HG02973 (cell line): ENCODE data around the gene POU2F1.

Experiments
- ATAC-seq: cut with Tn5 transposase; IDR thresholded peaks from one replicate; pipeline ENCODE4 v1.9.1; 2021; ENCODE audit warnings: moderate library complexity; ENCODE audit not compliant: unreplicated experiment

Gene POU2F1

GRCh38 chr1:167357305-167357704, 136.6 kb downstream of the POU2F1 start:
- ATAC-seq = no peak

DNA sequence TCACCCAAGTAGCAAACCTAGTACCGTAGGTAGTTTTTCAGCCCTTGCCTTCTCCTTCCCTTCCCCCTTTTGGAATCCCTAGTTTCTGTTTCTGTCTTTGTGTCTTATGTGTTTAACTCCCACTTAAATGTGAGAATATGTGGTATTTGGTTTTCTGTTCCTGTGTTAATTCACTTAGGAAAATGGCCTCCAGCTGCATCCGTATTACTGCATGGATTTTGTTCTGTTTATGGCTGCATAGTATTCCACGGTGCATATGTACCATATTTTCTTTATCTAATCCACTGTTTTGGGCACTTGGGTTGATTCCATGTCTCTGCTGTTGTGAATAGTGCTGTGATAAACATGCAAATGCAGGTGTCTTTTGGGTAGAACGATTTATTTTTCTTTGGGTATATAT, 138.6 kb downstream of the POU2F1 start:
- no peak for ATAC-seq

DNA sequence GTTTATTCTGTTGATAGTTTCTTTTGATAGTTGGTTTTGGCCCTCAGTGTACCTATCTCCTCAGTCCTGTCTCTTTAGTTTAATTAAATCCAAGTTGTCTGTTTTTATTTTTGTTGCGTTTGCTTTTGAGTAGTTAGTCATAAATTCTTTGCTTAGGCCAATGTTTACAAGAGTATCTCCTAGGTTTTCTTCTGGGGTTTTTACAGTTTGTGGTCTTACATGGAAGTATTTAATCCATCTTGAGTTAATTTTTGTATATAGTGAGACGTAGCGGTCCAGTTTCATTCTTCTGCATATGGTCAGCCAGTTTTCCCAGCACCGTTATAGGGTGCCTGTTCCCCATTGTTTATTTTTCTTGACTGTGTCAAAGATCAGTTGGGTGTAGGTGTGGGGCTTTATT, 139.4 kb downstream of the POU2F1 start:
- no peak for ATAC-seq

GRCh38 chr1:167362638-167363037, 142.0 kb downstream of the POU2F1 start:
- no peak for ATAC-seq

- no peak for ATAC-seq
Observed at GRCh38 chr1:167364826-167365225, 144.1 kb downstream of the POU2F1 start.

- ATAC-seq = no peak
Observed at GRCh38 chr1:167365360-167365759, 144.7 kb downstream of the POU2F1 start.

DNA sequence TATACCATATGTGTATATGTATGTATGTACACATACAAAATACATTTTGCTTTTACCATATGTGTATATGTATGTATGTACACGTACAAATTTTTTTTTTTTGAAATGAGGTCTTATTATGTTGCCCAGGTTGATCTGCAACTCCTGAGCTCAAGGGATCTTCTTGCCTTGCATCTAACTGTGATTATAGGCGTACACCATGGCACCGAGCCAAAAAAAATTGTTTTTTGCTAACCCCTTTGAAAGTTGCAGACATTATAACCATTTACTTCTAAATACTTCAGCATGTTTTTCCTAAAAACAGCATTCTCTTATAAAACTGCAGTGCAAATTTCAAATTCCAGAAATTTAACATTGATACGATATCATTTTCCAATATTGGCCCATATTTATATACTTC, 147.0 kb downstream of the POU2F1 start:
- ATAC-seq = no peak

- ATAC-seq = no peak
Observed at GRCh38 chr1:167369175-167369574, 148.5 kb downstream of the POU2F1 start.

- no peak for ATAC-seq
Observed at GRCh38 chr1:167369933-167370332, 149.2 kb downstream of the POU2F1 start.

DNA sequence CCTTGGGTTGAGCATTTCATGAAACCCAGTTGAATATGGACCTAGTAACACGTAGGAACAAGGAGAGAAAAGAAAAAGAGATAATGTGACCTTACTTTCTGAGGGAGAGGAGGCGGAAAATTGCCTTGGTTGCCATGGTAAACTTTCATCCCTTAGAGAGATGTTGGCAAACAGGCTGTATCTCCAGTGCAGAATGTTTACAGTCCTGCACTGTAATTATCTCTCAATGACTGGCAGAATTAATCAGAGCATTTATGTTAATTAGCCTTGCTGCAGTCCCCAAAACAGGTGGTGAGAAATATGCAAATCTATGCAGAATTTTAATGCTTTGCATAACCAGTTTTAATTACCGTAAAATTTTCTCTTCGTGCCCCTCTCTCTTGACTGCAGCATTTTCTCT, 150.3 kb downstream of the POU2F1 start:
- no peak for ATAC-seq

- ATAC-seq = no peak
Observed at GRCh38 chr1:167373398-167373797, 152.7 kb downstream of the POU2F1 start.

GRCh38 chr1:167373986-167374385, 153.3 kb downstream of the POU2F1 start:
- ATAC-seq = no peak

DNA sequence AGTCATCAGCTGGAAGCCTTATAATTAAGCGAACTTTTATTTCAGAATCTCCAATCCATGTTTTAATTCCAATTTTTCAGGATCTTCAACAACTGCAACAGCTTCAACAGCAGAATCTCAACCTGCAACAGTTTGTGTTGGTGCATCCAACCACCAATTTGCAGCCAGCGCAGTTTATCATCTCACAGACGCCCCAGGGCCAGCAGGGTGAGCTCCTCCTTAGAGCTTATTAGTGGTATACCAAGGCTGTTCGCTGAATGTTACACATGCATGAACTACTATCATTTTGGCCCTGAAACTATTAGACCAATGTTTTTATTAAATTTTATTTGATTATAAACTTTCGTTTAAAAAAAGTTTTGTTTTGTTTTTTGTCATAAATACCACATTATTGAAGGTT, 155.3 kb downstream of the POU2F1 start:
- ATAC-seq = no peak

DNA sequence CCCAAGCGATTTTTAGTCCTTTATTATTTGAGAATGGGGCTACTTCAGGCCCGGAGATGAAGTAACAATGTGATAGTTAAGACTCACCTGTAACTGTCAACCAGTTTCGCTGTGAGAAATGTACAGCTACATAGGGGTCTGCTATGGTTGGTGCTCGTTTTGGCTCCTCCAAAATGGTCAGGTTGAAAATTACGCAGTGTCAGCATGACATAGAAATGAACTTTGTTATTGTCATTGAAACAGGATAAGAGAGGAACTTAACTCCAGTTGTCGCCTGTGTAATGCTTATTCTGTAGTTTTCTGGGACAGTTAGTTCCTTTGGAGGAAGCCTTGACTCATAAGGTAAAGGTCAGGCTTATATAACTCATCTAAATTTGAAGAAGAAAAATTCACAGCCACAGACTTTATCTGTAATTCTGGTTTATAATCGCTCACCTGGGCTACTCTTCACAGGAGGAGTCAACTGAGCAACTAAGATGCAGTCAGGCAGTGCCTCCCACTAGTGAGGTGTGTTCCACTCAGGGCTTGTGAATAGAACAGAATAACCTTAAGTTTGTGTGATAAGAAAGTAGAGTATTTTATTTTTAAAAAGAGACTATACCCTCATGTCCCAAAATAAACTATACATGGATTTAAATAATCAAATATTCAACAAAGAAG, 166.7 kb downstream of the POU2F1 start:
- no peak for ATAC-seq

GRCh38 chr1:167388976-167389375, 168.3 kb downstream of the POU2F1 start:
- no peak for ATAC-seq

DNA sequence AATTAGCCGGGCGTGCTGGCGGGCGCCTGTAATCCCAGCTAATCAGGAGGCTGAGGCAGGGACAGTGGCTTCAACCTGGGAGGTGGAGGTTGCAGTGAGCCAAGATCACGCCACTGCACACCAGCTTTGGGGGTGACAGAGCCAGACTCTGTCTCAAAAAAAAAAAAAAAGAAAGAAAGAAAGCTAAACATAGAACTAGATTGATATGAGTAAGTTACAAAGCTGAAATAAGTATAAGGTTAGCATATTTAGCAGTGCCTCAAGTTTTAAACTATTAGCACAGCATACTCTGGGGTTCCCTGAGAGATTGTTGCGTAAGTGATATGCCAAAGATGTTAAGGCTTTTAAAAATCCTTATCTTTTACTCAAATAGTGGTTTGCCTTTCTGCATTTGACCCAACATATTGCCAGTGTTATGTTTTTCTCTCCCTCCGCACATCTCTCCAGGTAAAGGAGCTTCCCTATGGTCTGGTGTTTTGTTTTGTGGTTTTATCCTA, 171.6 kb downstream of the POU2F1 start:
- ATAC-seq = no peak

- ATAC-seq = no peak
Observed at GRCh38 chr1:167400359-167400953, 179.8 kb downstream of the POU2F1 start.

GRCh38 chr1:167401260-167401873, 180.7 kb downstream of the POU2F1 start:
- ATAC-seq = no peak

DNA sequence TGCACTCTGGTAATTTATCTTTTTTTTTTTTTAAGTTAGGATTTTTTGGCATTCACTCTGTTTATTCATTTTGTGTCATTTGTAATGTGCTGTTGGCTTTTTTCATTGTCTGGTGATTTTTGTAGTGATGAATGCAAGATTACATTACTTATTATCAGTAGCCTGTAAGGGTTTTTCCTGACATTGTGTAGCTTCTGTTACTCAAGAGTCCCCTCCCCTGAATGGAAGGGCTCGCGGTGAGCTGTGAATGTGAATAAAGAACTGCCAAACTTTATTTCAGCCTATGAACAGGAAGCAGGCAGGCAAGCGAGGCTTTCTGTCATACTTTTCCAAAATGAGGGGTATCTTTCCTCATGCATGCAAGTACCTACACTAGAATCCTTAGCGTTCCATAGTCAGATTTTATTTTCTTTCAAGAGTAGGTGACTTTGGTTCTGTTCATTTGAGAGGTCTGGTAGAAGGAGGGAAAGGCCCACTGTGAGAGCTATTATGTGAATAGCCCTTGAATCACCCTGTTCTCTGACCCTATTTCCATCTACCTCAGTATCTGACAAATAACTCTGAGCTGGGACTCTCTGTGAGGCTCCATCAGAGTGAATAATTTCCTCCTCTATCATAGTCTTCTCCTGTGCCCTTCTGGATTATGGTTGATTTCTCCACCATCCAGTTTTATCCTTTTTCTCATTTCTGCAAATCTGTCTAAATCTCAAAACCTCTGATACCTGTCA, 183.6 kb downstream of the POU2F1 start:
- no peak for ATAC-seq

GRCh38 chr1:167404908-167405307, 184.2 kb downstream of the POU2F1 start:
- ATAC-seq = no peak

GRCh38 chr1:167408355-167408754, 187.7 kb downstream of the POU2F1 start:
- no peak for ATAC-seq

DNA sequence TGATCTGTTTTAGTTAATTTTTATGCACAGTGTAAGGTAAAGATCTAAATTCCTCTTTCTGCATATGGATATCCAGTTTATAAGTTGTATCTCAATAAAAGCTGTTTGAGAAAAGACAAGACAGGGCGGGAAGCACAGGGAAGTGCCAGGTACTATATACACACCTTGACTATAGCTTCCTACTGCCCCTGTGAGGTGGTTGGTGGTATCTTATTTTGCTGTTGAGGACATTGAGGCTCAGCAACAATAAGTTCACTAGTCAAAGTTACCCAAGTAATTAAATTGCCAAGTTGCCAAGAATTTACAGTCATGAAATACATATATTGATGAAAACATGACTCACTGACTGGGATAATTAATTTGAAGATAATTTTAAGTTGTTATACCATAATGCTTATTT, 188.5 kb downstream of the POU2F1 start:
- no peak for ATAC-seq
